K562 (cell line): Measurements from ENCODE around the gene NECAP2. TPM values are rescaled to one million over a fixed set of nuclear protein-coding genes. Genes with fewer than 3 reads are reported as not detected.
A peak's percentile ranks its signal among the peaks of the same experiment; 100 is the strongest.

ENCODE experiments used
- ATAC-seq: fragments of 200-7000 bp; cut with Tn5 transposase; 3 replicates; pipeline ENCODE4 v1.9.1; 2020; ENCODE audit warnings: moderate library complexity
- BruUV-seq: library from RNA; stranded (reverse); fragments of 400-500 nt; replicated peaks from 2 replicates; lab custom pipeline; 2021; lab: Mats Ljungman, UMichigan
- CTCF ChIA-PET: fragments of 300-600 bp; formaldehyde crosslinking; extraction: SDS; loops from one replicate; lab custom pipeline; 2021; ENCODE audit warnings: low intra/inter-chr PET ratio; lab: Yijun Ruan, JAX
- POLR2A ChIA-PET: fragments of 300-600, 350-650 bp; sonication (Branson Sonifier 250); formaldehyde crosslinking; extraction: SDS; loops from one replicate; lab custom pipeline; 2021; ENCODE audit warnings: antibody characterized with exemption, inconsistent platforms; lab: Yijun Ruan, JAX
- DNase-seq, 4 experiments: peaks; one replicate each; pipeline versions ENCODE4 v3.0.0 to v3.0.0-alpha.2; 2011 to 2018; ENCODE audit warnings: low spot score in 3 of 4, mixed read lengths in 3 of 4; ENCODE audit errors: extremely low read depth in 1 of 4
- FAIRE-seq: peaks from 2 replicates; lab custom pipeline; 2011; peaks lifted over from hg19 to GRCh38; lab: Jason Lieb, UNC
- H2AFZ ChIP-seq: 2 replicates; pipeline ENCODE4 v1.6.0; 2011; ENCODE audit warnings: low read depth, low read length, control low read depth, inconsistent platforms
- H3K27ac ChIP-seq: fragments of 200-600 bp; 3 replicates; pipeline ENCODE4 v1.8.0; 2011; ENCODE audit warnings: low read depth, mild to moderate bottlenecking, control low read depth, inconsistent platforms, low read length, moderate library complexity, mixed read lengths; ENCODE audit errors: extremely low read depth
- H3K27me3 ChIP-seq, 2 experiments: fragments of 300-600 bp in 1 of 2; 2 replicates in 1 of 2; 3 replicates in 1 of 2; pipeline versions ENCODE4 v1.6.0 to v1.8.0; 2011; ENCODE audit warnings: inconsistent platforms in 2 of 2, low read length in 2 of 2, mild to moderate bottlenecking in 1 of 2, mixed read lengths in 1 of 2, moderate library complexity in 1 of 2; ENCODE audit not compliant: control insufficient read depth in 2 of 2, insufficient read depth in 2 of 2
- H3K36me3 ChIP-seq: fragments of 300-600 bp; 3 replicates; pipeline ENCODE4 v1.8.0; 2011; ENCODE audit warnings: mild to moderate bottlenecking, low read length, inconsistent platforms; ENCODE audit not compliant: control insufficient read depth, insufficient read depth
- H3K4me1 ChIP-seq, 2 experiments: fragments of 200-600 bp in 1 of 2; replicated peaks in 1 of 2; 2 replicates in 1 of 2; 3 replicates in 1 of 2; pipeline versions ENCODE4 v1.5.1 to v1.8.0; 2011; ENCODE audit warnings: inconsistent platforms in 2 of 2, low read length in 2 of 2, mild to moderate bottlenecking in 1 of 2, mixed read lengths in 1 of 2, moderate library complexity in 1 of 2; ENCODE audit not compliant: control insufficient read depth in 2 of 2, insufficient read depth in 2 of 2
- H3K4me2 ChIP-seq: 2 replicates; pipeline ENCODE4 v1.6.1; 2011; ENCODE audit warnings: low read length, control low read depth, inconsistent platforms, mixed read lengths; ENCODE audit not compliant: insufficient read depth
- H3K4me3 ChIP-seq: fragments of 200-600 bp; sonication (generic), shearing (Covaris generic); 2 replicates; pipeline ENCODE4 v1.5.1; 2016; ENCODE audit warnings: control low read depth, inconsistent platforms
- H3K79me2 ChIP-seq: fragments of 200-600 bp; 3 replicates; pipeline ENCODE4 v1.8.0; 2011; ENCODE audit warnings: low read length, inconsistent platforms; ENCODE audit not compliant: control insufficient read depth, insufficient read depth
- H3K9ac ChIP-seq, 2 experiments: 2 replicates each; pipeline versions ENCODE4 v1.6.0 to v1.6.1; 2011; ENCODE audit warnings: low read depth in 2 of 2, low read length in 2 of 2, control low read depth in 1 of 2, inconsistent platforms in 1 of 2, mild to moderate bottlenecking in 1 of 2, mixed read lengths in 1 of 2; ENCODE audit not compliant: insufficient read depth in 1 of 2
- H3K9me1 ChIP-seq: one replicate; pipeline ENCODE4 v1.6.0; 2011; ENCODE audit warnings: inconsistent platforms, mild to moderate bottlenecking, low read length, moderate library complexity; ENCODE audit not compliant: control insufficient read depth, insufficient read depth
- H3K9me3 ChIP-seq: replicated peaks from 2 replicates; pipeline ENCODE4 v1.5.1; 2011; ENCODE audit warnings: low read depth, low read length, inconsistent platforms; ENCODE audit not compliant: control insufficient read depth, insufficient read depth
- H4K20me1 ChIP-seq: replicated peaks from 2 replicates; pipeline ENCODE4 v1.6.1; 2011; ENCODE audit warnings: low read length, inconsistent platforms, mixed read lengths; ENCODE audit not compliant: control insufficient read depth, insufficient read depth
- DLX4 ChIP-seq: fragments of 250-450 bp; sonication (Bioruptor Pico); IDR thresholded peaks from 2 replicates; pipeline ENCODE4 v1.6.1; 2021; ENCODE audit warnings: mild to moderate bottlenecking
- ETS1 ChIP-seq: conservative IDR thresholded peaks from 2 replicates; pipeline ENCODE4 v1.6.1; 2011; ENCODE audit warnings: low read depth, mild to moderate bottlenecking, low read length; ENCODE audit not compliant: control insufficient read depth
- HDAC8 ChIP-seq: fragments of 450-650 bp; IDR thresholded peaks from 2 replicates; pipeline ENCODE4 v1.6.1; 2016; ENCODE audit warnings: mild to moderate bottlenecking, missing genetic modification characterization, moderate library complexity, missing compliant biosample characterization
- L3MBTL2 ChIP-seq: fragments of 450-650 bp; IDR thresholded peaks from 2 replicates; pipeline ENCODE4 v1.6.1; 2016; ENCODE audit warnings: mild to moderate bottlenecking, moderate library complexity
- PTTG1 ChIP-seq: fragments of 450-650 bp; IDR thresholded peaks from 2 replicates; pipeline ENCODE4 v1.6.1; 2016; ENCODE audit warnings: low read depth, mild to moderate bottlenecking, missing genetic modification characterization, missing compliant biosample characterization
- TRIM28 ChIP-seq: fragments of 450-650 bp; IDR thresholded peaks from 2 replicates; pipeline ENCODE4 v1.6.1; 2017
- ZKSCAN8 ChIP-seq: fragments of 200-800 bp; sonication (Bioruptor generic); IDR thresholded peaks from 2 replicates; pipeline ENCODE4 v1.6.1; 2016; ENCODE audit warnings: missing genetic modification characterization, missing compliant biosample characterization
- ZNF184 ChIP-seq: sonication (generic); formaldehyde crosslinking; IDR thresholded peaks from 2 replicates; pipeline ENCODE4 v1.5.0; 2020; ENCODE audit warnings: missing genetic modification reagents
- ZNF445 ChIP-seq: fragments of 250-450 bp; sonication (Bioruptor Pico); IDR thresholded peaks from 2 replicates; pipeline ENCODE4 v1.4.0; 2020; ENCODE audit warnings: low read depth, mild to moderate bottlenecking, moderate library complexity
- ZNF766 ChIP-seq: fragments of 200-800 bp; sonication (Bioruptor generic); conservative IDR thresholded peaks from 2 replicates; pipeline ENCODE4 v1.6.1; 2016; ENCODE audit warnings: missing genetic modification characterization, missing compliant biosample characterization
- WGBS: fragments of 100-300 bp; shearing (Covaris generic); methylation state at CpG from one replicate; pipeline ENCODE4 v1.1.6; 2016; ENCODE audit warnings: low coverage, mixed read lengths; ENCODE audit not compliant: insufficient coverage; ENCODE audit errors: missing lambda C conversion rate; 5-methylcytosine and 5-hydroxymethylcytosine counted together
- in situ Hi-C: fragments of 300-500 bp; cut with MboI; formaldehyde crosslinking; loops from 4 replicates; pipeline ENCODE4 v1.15.0; 2018; ENCODE audit warnings: inconsistent platforms, mixed read lengths
- intact Hi-C: fragments of 100-400 bp; cut with micrococcal nuclease; formaldehyde crosslinking; loops from 2 replicates; pipeline ENCODE4 v1.14.2; 2022
- polyA plus RNA-seq, 8 experiments: library from polyadenylated mRNA; depleted of rRNA in 4 of 8; stranded (reverse) in 5 of 8; unstranded in 3 of 8; fragments of >200 nt; fragmentation: Nextera tagmentation in 2 of 8; fragmentation: Illumina TruSeq in 1 of 8; extraction: Ambion mirVana in 2 of 8; extraction: Trizol in 1 of 8; gene quantifications; 2 replicates each; pipeline versions ENCODE4 v1.2.1 to v1.2.3, GENCODE V29; 2011 to 2014; ENCODE audit warnings: inconsistent platforms in 1 of 8, missing spikeins in 1 of 8
- total RNA-seq, 7 experiments: library from RNA; depleted of rRNA in 6 of 7; stranded (reverse); fragments of >200 nt in 6 of 7; fragmentation: Illumina TruSeq in 2 of 7; extraction: Trizol in 2 of 7; gene quantifications; 2 replicates each; pipeline versions ENCODE4 v1.2.1 to v1.2.3, GENCODE V29; 2011 to 2021; ENCODE audit warnings: low replicate concordance in 1 of 7

NECAP2 gene
- total and polyA plus RNA-seq, 9 of the 15 experiments (the other 6 are each of a cell fraction or from before 2014, with no cell fraction given): 22.7 to 107 (median 79.2) TPM

GRCh38 chr1:16425125-16426025 lies 15.1 kb upstream of the NECAP2 start:
- ATAC-seq (peak; percentile 16; the same call in 1 of the 3 replicates), FAIRE-seq (peak; percentile 51), DNase-seq (peak in 1 of 4 experiments; percentile 8)
- intact Hi-C loops (no loop called here), in situ Hi-C loops (loop anchor here (25.0 kb wide), 1 partner anchor 437 kb away; no protein-coding TSS in a partner anchor)
- Histone ChIP-seq H3K27ac (no peak overlapping the region), H3K4me1 (peaks cover 2 to 14% of the 10 kb centered on the region in 2 experiments; a peak in 4 of 5 replicates), H3K27me3 (peaks cover 8 to 15% of the 10 kb centered on the region in 2 experiments; a peak in 4 of 5 replicates), H3K9me3 (no peaks in the 10 kb centered on the region), H3K4me2 (no peak overlapping the region), H4K20me1 (no peaks in the 10 kb centered on the region), H3K9ac (peak overlapping the region in 1 of 2 experiments; percentile 73; a peak in 2 of 4 replicates), H3K9me1 (no peaks in the 10 kb centered on the region), H3K4me3 (no peak overlapping the region), H3K79me2 (no peaks in the 10 kb centered on the region), H2AFZ (no peak overlapping the region), H3K36me3 (no peaks in the 10 kb centered on the region)
- ChIA-PET CTCF (no interaction called here), POLR2A (interaction anchor here (0.6 to 1.5 kb wide), 10 partner anchors 15 to 1335 kb away, joined by 3 to 12 read pairs (median 4); partner anchors contain the start of genes FBXO42 and NECAP2)
- 74% methylated on average over 10 of the region's 10 CpGs for WGBS
- no peak for TF ChIP-seq TRIM28
- no peak for TF ChIP-seq ZNF184 (CRISPR knock-in tag)
- no peak for TF ChIP-seq ZNF445 (CRISPR knock-in tag)
- no peak for TF ChIP-seq DLX4 (CRISPR knock-in tag)
- TF ChIP-seq ZNF766 (CRISPR knock-in tag): no peak
- no peak for TF ChIP-seq PTTG1 (tag)
- no peak for TF ChIP-seq HDAC8 (tag)
- TF ChIP-seq ZKSCAN8 (CRISPR knock-in tag): no peak
- no peak for TF ChIP-seq L3MBTL2
- no peak for TF ChIP-seq ETS1
- BruUV-seq: no TSS peak
